Measurements from ENCODE around the gene NOTUM. TPM values are rescaled to one million over a fixed set of nuclear protein-coding genes. Genes with fewer than 3 reads are reported as not detected.

The NOTUM gene
- total and polyA plus RNA-seq, 9 donors, result 0.05 to 0.36 (median 0.22) TPM; not detected in 5

GRCh38 chr17:82007495-82008257, 46.7 kb upstream of the NOTUM start:
- 85 to 89% (median 87%) methylated on average over 29 to 30 of the region's 30 CpGs for WGBS, 3 donors

GRCh38 chr17:82007228-82007494, 46.2 kb upstream of the NOTUM start:
- 71 to 85% (median 84%) methylated on average over 6 of the region's 6 CpGs for WGBS, 3 donors
- peaks cover 7% of the 10 kb centered on the region for H3K4me1 ChIP-seq (ENCODE audit: insufficient read depth)
- H3K27ac ChIP-seq, result no peak overlapping the region
- TF ChIP-seq, protein P1, sequence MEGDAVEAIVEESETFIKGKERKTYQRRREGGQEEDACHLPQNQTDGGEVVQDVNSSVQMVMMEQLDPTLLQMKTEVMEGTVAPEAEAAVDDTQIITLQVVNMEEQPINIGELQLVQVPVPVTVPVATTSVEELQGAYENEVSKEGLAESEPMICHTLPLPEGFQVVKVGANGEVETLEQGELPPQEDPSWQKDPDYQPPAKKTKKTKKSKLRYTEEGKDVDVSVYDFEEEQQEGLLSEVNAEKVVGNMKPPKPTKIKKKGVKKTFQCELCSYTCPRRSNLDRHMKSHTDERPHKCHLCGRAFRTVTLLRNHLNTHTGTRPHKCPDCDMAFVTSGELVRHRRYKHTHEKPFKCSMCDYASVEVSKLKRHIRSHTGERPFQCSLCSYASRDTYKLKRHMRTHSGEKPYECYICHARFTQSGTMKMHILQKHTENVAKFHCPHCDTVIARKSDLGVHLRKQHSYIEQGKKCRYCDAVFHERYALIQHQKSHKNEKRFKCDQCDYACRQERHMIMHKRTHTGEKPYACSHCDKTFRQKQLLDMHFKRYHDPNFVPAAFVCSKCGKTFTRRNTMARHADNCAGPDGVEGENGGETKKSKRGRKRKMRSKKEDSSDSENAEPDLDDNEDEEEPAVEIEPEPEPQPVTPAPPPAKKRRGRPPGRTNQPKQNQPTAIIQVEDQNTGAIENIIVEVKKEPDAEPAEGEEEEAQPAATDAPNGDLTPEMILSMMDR (IDR thresholded peaks at IDR 0.05), result no peak
- TF ChIP-seq EP300 (IDR thresholded peaks at IDR 0.05), result no peak
- TF ChIP-seq POLR2A (IDR thresholded peaks at IDR 0.05), result no peak
- no peaks in the 10 kb centered on the region for H3K36me3 ChIP-seq
- no peaks in the 10 kb centered on the region for H3K27me3 ChIP-seq
- H3K4me3 ChIP-seq, result no peak overlapping the region
- intact Hi-C loops (cut with DNase I), result no loop called here
- no peaks in the 10 kb centered on the region for H3K9me3 ChIP-seq
- no peak for DNase-seq

More at GRCh38 chr17:82007495-82008257, 46.7 kb upstream of the NOTUM start:
- H3K4me1 ChIP-seq (ENCODE audit: insufficient read depth), result peaks cover 7% of the 10 kb centered on the region
- H3K9me3 ChIP-seq, result no peaks in the 10 kb centered on the region
- no peak overlapping the region for H3K4me3 ChIP-seq
- no peak for DNase-seq
- H3K36me3 ChIP-seq, result no peaks in the 10 kb centered on the region
- no peak overlapping the region for H3K27ac ChIP-seq
- no peaks in the 10 kb centered on the region for H3K27me3 ChIP-seq
- intact Hi-C loops (cut with DNase I), result no loop called here
- TF ChIP-seq POLR2A (IDR thresholded peaks at IDR 0.05) (no peak), EP300 (IDR thresholded peaks at IDR 0.05) (no peak)
- TF ChIP-seq, protein P1 (IDR thresholded peaks at IDR 0.05), result no peak

DNA sequence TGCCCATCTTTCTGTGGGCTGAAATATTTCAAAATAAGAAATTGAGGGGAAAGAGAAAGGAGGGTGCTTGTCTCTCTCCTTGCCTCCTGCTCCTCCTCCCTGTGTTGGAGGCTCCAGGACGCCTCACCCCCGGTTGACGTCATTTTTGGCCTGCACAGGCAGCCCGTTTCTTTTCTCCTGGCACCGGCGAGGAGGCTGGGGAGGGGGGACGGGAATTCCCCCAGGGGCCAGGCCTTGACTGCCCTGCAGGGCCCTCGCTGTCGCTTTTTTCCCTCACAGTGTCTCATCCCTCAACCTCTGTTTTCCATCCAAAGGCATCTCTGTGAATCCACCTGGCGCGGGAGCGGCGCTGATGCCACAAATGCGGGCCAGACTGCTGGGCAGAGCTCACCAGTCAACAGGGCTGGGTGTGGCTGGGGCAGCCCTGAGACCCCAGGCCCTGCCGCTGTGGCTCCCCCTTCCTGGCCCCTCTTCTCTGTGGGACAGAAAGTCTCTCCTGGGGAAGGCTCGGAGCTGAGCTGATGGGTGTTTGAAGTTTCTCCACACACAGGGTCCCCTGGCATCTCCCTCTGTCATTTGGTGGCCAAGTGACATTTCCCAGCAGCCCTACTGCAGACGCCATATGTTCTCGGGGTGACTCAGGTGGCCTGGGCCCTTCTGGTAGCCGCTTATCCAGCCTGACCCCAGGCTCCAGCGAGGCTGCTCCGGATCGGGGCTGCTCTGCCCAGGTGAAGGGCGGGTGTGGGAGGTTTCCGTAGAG, 45.7 kb upstream of the NOTUM start:
- TF ChIP-seq POLR2A (IDR thresholded peaks at IDR 0.05) (no peak), EP300 (IDR thresholded peaks at IDR 0.05) (no peak)
- TF ChIP-seq, protein P1 (IDR thresholded peaks at IDR 0.05), result no peak
- WGBS, 3 donors, result 59 to 63% (median 62%) methylated on average over 23 to 24 of the region's 24 CpGs
- Histone ChIP-seq H3K27me3 (no peaks in the 10 kb centered on the region), H3K27ac (no peak overlapping the region), H3K9me3 (no peaks in the 10 kb centered on the region), H3K36me3 (no peaks in the 10 kb centered on the region), H3K4me3 (no peak overlapping the region), H3K4me1 (ENCODE audit: insufficient read depth) (peaks cover 7% of the 10 kb centered on the region)
- intact Hi-C loops (cut with DNase I), result no loop called here
- DNase-seq, result no peak

- 74 to 79% (median 78%) methylated on average over 30 of the region's 30 CpGs for WGBS, 3 donors
- intact Hi-C loops (cut with DNase I), result no loop called here
- Histone ChIP-seq H3K27me3 (no peaks in the 10 kb centered on the region), H3K4me1 (ENCODE audit: insufficient read depth) (peaks cover 7% of the 10 kb centered on the region), H3K36me3 (no peaks in the 10 kb centered on the region), H3K4me3 (no peak overlapping the region), H3K27ac (no peak overlapping the region), H3K9me3 (no peaks in the 10 kb centered on the region)
- no peak for DNase-seq
- TF ChIP-seq EP300 (IDR thresholded peaks at IDR 0.05) (no peak), POLR2A (IDR thresholded peaks at IDR 0.05) (no peak)
- TF ChIP-seq, protein P1 (IDR thresholded peaks at IDR 0.05), result no peak
These were observed 44.8 kb upstream of the NOTUM start for GRCh38 chr17:82005701-82006348.

Data from ovary (tissue), 9 donors.